GM23248 (cell line): Measurements from ENCODE around the gene TSPAN16.

Experiments
- EZH2 ChIP-seq: fragments of 200-600 bp; sonication (generic); IDR thresholded peaks from 2 replicates; pipeline ENCODE4 v1.6.1; 2018; ENCODE audit warnings: antibody characterized with exemption, mild to moderate bottlenecking; ENCODE audit not compliant: insufficient read depth, poor library complexity, severe bottlenecking
- EZH2phosphoT487 ChIP-seq: fragments of 200-600 bp; sonication (generic); IDR thresholded peaks from 2 replicates; pipeline ENCODE4 v1.6.1; 2018; ENCODE audit warnings: antibody characterized with exemption, moderate library complexity, mild to moderate bottlenecking, low read depth; ENCODE audit not compliant: insufficient read depth

- TF ChIP-seq EZH2 (no peak), EZH2phosphoT487 (no peak)
These were observed 27.1 kb upstream of the TSPAN16 start for GRCh38 chr19:11268783-11269267.
